Spleen (tissue), 7 donors: Measurements from ENCODE around the gene SNX9.
"Not testable (repeated sequence)": the region's sequence is repeated elsewhere in the genome, so short reads cannot be mapped to it uniquely, and the experiment has no call there.

Experiments
- CTCF ChIP-seq, 11 experiments: fragments of 200-600 bp in 7 of 11; fragments of 450-650 bp in 4 of 11; sonication (generic) in 4 of 11; IDR thresholded peaks in 8 of 11; conservative IDR thresholded peaks in 3 of 11; 1 replicate in 7 of 11; 2 replicates in 4 of 11; pipeline versions ENCODE4 v1.4.0 to v1.8.0; 2016 to 2021; ENCODE audit warnings: antibody characterized with exemption in 11 of 11, inconsistent platforms in 4 of 11, mild to moderate bottlenecking in 1 of 11
- POLR2AphosphoS5 ChIP-seq, 3 donors: sonication (generic); formaldehyde crosslinking; IDR thresholded peaks; one replicate each; pipeline ENCODE4 v1.5.1; 2017; ENCODE audit warnings: antibody characterized with exemption in 3 of 3
- donor health status: DM: no; HTN: no; CAD: no; lungs with moderate emphysema.
- donor health status: DM: no; HTN: no; CAD: no.
- donor health status: DM: no; HTN: no; CAD: no.

- TF ChIP-seq CTCF (IDR thresholded peaks at IDR 0.05 in 8 of 11, conservative IDR thresholded peaks at IDR 0.05 in 3 of 11); POLR2AphosphoS5 (IDR thresholded peaks at IDR 0.05): not testable (repeated sequence)
Measured at GRCh38 chr6:157972177-157972576, 149.1 kb downstream of the SNX9 start.
